ENCODE measurements around the gene CCDC85C.

The CCDC85C gene

DNA sequence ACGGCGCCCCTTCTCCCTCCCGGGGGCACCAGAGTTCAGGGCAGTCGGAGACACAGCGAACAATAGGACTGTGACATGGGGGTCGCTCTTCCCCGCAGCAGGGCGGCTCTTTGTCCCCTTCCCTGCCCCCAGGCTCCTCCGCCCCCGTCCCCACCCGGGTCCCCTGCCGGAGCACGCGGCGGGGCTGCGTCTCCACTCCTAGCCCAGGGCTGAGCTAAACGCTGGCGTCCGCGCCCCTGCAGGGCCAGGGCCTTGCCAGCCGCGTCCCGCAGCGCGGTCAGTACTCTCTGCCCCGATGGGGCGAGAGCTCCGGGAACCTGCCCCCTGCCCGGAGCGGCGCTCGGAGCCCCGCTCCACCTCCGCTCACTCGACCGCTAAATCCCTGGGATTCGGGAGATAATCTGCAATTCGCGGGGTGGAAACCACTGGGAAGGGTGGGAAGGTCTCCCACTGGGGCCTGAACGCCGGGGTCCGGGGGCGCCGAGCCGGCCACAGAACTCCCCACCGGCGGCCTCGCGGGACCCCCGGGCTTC lies 825 bp upstream of the CCDC85C start:
- DNase-seq, result peak; percentile 40

- DNase-seq, result peak; percentile 91
These were observed 315 bp upstream of the CCDC85C start for GRCh38 chr14:99604278-99604765.

- no peak for DNase-seq
These were observed 1.1 kb downstream of the CCDC85C start for GRCh38 chr14:99602788-99603415.

DNA sequence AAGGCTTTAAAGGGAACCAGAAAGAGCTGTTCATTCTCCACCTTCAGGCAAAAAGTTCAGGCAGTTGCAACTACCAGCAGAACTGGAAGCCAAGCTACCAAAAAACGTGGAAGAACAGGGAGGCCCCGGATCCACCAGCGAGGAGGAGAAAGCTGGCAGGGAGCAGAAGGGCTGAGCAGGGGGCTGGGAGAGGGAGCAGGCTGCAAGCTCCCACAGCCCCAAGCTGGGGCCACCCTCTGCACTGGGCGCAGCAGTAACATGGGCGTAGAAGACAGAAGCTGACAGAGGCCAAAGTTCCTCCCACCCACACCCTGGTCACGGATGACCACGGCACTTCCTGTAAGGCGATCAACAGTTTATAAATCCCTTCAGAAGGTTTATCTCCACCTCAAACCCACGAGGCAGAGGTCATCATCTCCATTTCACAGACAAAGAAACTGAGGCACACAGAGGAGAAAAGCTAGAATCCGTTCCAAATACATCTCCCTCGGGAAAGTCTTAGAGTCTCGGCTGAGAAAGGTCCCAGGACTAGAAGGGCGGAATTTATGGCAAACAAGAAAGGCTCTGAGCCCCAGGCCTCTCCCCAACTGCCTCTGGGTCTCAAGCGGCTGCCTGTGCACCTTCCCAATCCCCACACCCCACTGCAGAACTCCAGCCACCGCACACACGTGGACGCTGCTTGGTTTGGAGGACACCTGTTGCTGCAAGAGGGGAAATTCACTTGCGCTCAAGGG lies 1.8 kb downstream of the CCDC85C start:
- no peak for DNase-seq

DNA sequence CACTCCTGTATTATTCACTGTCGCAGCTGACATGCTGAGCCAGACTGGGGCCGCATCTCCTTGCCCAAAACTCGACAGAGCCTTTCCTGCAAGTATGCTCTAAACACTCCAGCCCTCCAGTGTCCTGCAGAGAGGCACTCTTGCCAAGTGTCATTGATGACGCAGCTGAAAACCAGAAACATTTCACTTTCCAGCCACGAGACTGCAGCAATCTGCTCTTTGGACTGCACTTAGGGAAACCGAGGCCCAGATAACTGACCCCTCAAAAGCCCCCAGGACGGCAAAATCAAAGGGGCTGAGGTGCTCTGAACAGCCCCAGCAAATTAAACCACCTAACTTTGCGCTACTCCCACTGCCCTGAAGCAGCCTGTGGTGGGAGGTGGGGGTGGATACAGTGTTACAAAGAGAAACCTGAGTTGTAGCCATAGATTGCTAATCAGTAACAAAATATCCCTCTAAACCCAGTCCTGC lies 2.6 kb downstream of the CCDC85C start:
- DNase-seq, result no peak

- no peak for DNase-seq
These were observed 3.6 kb downstream of the CCDC85C start for GRCh38 chr14:99600232-99600888.

DNA sequence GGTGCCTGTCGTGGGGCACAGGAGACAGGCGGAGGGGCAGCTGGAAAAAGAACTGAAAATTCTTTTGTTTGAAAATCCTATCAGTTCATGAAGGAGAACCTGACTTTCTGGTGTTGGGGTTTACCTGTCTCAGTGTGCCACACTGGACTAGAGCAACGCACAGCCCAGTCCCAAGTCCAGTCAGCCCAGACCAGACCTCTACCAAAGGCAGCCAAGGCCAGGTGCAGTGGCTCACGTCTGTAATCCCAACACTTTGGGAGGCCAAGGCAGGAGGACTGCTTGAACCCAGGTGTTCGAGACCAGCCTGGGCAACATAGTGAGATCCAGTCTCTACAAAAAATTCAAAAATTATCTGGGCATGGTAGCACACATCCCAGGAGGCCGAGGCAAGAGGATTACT lies 4.6 kb downstream of the CCDC85C start:
- no peak for DNase-seq

DNA sequence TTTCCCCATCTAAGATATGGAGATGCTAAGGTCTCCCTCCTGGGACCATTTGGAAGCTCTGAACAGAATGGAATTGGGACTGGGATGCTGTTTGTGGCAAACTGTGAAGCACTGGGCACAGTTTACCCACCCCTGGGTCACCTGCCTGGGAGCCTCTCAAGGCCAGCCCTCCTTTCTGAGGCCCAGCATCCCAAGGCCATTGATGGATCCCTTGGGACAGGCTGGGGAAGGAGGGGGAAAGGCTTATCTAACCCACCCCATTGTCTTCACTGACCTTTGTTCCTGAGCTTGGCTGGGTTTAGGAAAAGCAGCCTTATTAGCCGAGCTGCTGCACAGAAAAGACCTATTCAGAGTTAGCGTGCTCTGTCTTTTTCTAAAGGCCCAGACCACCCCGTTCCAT lies 5.2 kb downstream of the CCDC85C start:
- DNase-seq, result no peak

- DNase-seq, result no peak
These were observed 6.0 kb downstream of the CCDC85C start for GRCh38 chr14:99597911-99598600.

GRCh38 chr14:99596772-99597171 lies 7.2 kb downstream of the CCDC85C start:
- no peak for DNase-seq

GRCh38 chr14:99596071-99596627 lies 7.9 kb downstream of the CCDC85C start:
- DNase-seq, result no peak

DNA sequence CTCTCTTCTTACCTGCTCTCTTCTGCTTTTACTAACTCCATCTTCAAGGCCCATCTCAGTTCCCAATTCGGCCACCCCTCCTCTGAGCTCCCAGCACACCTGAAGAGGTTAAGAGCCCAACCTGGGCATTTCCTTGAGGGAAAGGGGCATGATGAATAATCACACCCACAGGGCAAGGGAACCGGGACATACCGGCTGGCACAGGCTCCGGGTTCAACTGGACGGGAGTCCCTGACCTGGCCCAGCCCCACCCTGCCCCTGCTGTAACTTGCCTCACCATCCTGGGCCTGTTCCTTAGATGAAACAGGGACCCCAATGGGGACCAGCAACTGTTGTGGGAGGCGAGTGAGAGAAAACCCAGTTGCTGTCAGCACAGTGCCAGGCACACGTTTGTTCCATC lies 8.5 kb downstream of the CCDC85C start:
- DNase-seq, result no peak

GRCh38 chr14:99595034-99595433 lies 9.0 kb downstream of the CCDC85C start:
- no peak for DNase-seq

GRCh38 chr14:99593971-99594841 lies 9.8 kb downstream of the CCDC85C start:
- no peak for DNase-seq

- DNase-seq, result no peak
These were observed 10.9 kb downstream of the CCDC85C start for GRCh38 chr14:99592933-99593753.

- no peak for DNase-seq
These were observed 11.6 kb downstream of the CCDC85C start for GRCh38 chr14:99592394-99592793.

DNA sequence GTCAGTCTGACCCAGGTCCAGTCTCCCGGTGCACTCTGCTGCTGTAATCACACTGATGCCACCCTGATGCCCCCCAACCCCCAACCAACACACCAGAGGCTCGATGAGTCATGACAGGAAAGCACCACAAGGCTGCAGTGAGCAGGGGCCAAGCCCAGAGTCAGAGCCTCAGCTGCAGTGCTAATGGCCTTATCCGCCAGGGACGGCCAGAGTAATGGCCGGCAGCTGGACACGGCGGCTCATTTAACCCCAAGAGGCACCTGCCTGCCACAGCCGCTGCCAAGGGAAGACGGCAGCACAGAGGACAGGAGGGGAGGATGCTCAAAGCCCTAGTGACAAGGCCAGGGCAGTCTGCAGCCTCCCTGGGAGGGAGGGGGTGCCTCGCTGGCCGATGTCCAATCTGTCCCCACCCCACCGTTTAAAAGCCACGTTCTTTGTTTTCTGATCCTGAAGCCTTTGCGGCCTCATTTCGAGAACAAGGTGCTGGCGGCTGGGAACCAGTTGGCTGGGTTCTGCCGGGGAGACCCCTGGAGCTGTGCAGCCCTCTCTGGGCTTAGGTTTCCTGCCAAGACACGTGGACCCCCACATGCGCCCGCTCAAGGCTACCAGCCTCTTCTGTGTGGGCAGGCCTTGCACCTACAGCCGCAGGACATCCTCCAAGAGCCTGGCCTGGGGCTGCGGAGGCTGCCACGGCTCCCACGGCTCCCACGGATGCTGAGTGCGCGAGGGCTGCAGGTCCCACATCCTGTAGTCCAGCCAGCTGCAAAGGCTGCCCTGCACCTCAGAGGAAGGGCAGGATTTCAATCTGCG lies 13.1 kb downstream of the CCDC85C start:
- no peak for DNase-seq

DNA sequence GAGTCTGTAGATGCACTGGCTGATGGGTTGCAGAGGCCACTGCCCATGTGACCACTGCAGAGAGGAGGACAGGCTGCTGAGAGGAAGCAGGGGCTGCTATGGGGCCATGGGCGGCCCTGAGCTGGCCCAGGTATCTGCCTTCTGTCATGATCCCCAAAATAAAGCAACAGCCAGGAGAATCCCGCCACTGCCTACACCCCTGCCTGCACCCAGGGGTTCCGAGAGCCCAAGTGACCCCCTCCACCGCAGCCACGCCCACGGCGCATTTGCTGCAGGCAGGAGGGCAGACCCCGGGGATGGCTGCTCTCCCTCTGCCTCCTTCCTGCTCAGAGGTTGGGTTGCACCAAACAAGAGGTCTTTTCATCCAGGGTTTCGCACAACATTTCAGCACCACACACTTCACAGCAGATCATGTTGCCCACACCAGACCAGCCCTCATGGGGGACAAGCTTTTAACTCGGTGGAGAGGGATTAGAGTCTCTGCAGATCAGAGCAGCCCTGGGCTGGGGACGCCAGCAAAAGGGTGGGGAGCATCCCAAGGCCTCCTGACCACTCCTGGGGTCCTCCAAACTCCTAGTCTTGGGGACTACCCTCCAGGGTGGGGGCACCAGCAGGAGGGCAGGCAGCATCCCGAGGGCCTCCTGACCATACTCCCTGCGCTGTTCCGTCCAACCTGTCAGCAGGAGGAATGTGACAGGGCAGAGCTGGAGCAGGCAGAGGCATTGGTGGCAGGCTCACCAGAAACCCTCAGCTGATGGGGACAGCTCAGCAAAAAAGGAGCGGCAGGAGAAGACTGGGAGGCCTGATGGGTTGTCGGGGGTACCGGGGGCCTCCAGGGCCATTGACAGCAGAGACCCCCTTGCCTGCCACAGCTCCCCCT lies 14.1 kb downstream of the CCDC85C start:
- no peak for DNase-seq

- DNase-seq, result no peak
These were observed 15.0 kb downstream of the CCDC85C start for GRCh38 chr14:99589031-99589441.

Measured in T1000 (cell line).